Stomach (tissue), 9 donors: ENCODE results near the gene OTUD1. TPM values are rescaled to one million over a fixed set of nuclear protein-coding genes. Genes with fewer than 3 reads are reported as not detected.

Experiments used
- DNase-seq, 2 donors: peaks; one replicate each; pipeline versions ENCODE4 v3.0.0 to v3.0.0-alpha.2; 2013 to 2019
- H3K27ac ChIP-seq, 5 donors: fragments of 200-600 bp in 4 of 5; sonication (generic) in 4 of 5; one replicate each; pipeline ENCODE4 v1.5.1; 2013 to 2019; ENCODE audit warnings: mild to moderate bottlenecking in 1 of 5, moderate library complexity in 1 of 5
- H3K27me3 ChIP-seq, 3 donors: fragments of 200-600 bp; sonication (generic); one replicate each; pipeline ENCODE4 v1.5.1; 2017 to 2019; ENCODE audit warnings: mixed run types in 1 of 3
- H3K36me3 ChIP-seq, 4 donors: fragments of 200-600 bp; sonication (generic); 1 replicate in 3 of 4; 2 replicates in 1 of 4; pipeline ENCODE4 v1.5.1; 2016 to 2019
- H3K4me1 ChIP-seq, 4 donors: fragments of 200-600 bp; sonication (generic); one replicate each; pipeline ENCODE4 v1.5.1; 2016 to 2019
- H3K4me3 ChIP-seq, 4 donors: fragments of 200-600 bp; sonication (generic) in 3 of 4; one replicate each; pipeline ENCODE4 v1.5.1; 2016 to 2019; ENCODE audit warnings: mild to moderate bottlenecking in 1 of 4
- H3K9me3 ChIP-seq, 4 donors: fragments of 200-600 bp; sonication (generic); one replicate each; pipeline ENCODE4 v1.5.1; 2016 to 2019
- EP300 ChIP-seq: sonication (generic); formaldehyde crosslinking; IDR thresholded peaks from one replicate; pipeline ENCODE4 v1.6.1; 2017; ENCODE audit warnings: antibody characterized with exemption
- POLR2A ChIP-seq, 4 donors: fragments of 450-650 bp; IDR thresholded peaks; one replicate each; pipeline ENCODE4 v1.6.1; 2016; ENCODE audit warnings: antibody characterized with exemption in 4 of 4, control low read depth in 2 of 4, mild to moderate bottlenecking in 1 of 4, moderate library complexity in 1 of 4
- POLR2AphosphoS5 ChIP-seq, 3 donors: sonication (generic); formaldehyde crosslinking; IDR thresholded peaks; one replicate each; pipeline ENCODE4 v1.6.1; 2016; ENCODE audit warnings: antibody characterized with exemption in 3 of 3
- WGBS, 5 donors: extraction: QIAGEN DNeasy Blood & Tissue Kit in 3 of 5; methylation state at CpG; one replicate each; pipeline versions ENCODE4 v1.1.5 to v1.1.7; 2013 to 2018; 5-methylcytosine and 5-hydroxymethylcytosine counted together
- intact Hi-C: fragments of 100-400 bp; cut with DNase I; formaldehyde crosslinking; loops from one replicate; pipeline ENCODE4 v1.15.1; 2023; ENCODE audit warnings: low total_unique reads
- polyA plus RNA-seq, 3 donors: library from polyadenylated mRNA; stranded (reverse); fragments of 200-250 nt; gene quantifications; one replicate each; pipeline ENCODE4 v1.2.3, GENCODE V29; 2013
- total RNA-seq, 5 donors: library from RNA; depleted of rRNA; stranded (reverse); fragments of >200 nt; gene quantifications; one replicate each; pipeline versions ENCODE4 v1.1.0 to v1.2.3, GENCODE V29; 2014 to 2016
- TF ChIP-seq, protein P1 (sequence below), 7 experiments: fragments of 450-650 bp in 4 of 7; fragments of 200-600 bp in 3 of 7; sonication (generic) in 3 of 7; IDR thresholded peaks; one replicate each; pipeline ENCODE4 v1.5.1; 2016 to 2019; ENCODE audit warnings: antibody characterized with exemption in 7 of 7, control low read depth in 2 of 7, mild to moderate bottlenecking in 1 of 7
- donor health status: healthy with polysubstance abuse.
- donor health status: Bipolar disorder and iron deficiency.
- donor health status: healthy.

OTUD1 gene
- total and polyA plus RNA-seq, 8 donors = 5.0 to 36.9 (median 14.9) TPM

DNA sequence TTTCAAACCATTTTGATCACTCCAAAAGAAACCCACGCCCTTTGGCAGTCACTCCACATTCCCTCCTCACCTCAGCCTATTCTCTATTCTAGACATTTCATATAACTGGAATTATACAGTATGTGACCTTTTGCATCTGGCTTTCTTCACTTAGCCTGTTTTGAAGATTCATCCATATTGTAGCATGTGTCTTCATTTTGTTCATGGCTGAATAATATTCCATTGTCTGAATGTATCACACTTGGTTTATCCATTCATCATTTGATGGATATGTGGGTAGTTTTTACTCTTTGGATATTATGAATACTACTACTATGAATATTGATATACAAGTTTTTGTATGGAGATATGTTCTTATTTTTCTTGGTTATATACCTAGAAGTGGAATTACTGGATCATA is 3.5 kb upstream of the OTUD1 start:
- H3K4me3 ChIP-seq = no peak overlapping the region
- TF ChIP-seq POLR2A (IDR thresholded peaks at IDR 0.05) = no peak
- TF ChIP-seq, protein P1, sequence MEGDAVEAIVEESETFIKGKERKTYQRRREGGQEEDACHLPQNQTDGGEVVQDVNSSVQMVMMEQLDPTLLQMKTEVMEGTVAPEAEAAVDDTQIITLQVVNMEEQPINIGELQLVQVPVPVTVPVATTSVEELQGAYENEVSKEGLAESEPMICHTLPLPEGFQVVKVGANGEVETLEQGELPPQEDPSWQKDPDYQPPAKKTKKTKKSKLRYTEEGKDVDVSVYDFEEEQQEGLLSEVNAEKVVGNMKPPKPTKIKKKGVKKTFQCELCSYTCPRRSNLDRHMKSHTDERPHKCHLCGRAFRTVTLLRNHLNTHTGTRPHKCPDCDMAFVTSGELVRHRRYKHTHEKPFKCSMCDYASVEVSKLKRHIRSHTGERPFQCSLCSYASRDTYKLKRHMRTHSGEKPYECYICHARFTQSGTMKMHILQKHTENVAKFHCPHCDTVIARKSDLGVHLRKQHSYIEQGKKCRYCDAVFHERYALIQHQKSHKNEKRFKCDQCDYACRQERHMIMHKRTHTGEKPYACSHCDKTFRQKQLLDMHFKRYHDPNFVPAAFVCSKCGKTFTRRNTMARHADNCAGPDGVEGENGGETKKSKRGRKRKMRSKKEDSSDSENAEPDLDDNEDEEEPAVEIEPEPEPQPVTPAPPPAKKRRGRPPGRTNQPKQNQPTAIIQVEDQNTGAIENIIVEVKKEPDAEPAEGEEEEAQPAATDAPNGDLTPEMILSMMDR (IDR thresholded peaks at IDR 0.05) = no peak
- no peak for TF ChIP-seq EP300
- TF ChIP-seq POLR2AphosphoS5 (IDR thresholded peaks at IDR 0.05) = no peak
- no peaks in the 10 kb centered on the region for H3K9me3 ChIP-seq
- peaks cover 4 to 14% (median 5%) of the 10 kb centered on the region in 4 donors for H3K4me1 ChIP-seq
- H3K27me3 ChIP-seq = no peaks in the 10 kb centered on the region
- DNase-seq = no peak
- no peak overlapping the region for H3K27ac ChIP-seq
- H3K36me3 ChIP-seq = no peaks in the 10 kb centered on the region
- intact Hi-C loops = no loop called here
- 96 to 100% (median 97%) methylated on average over 1 of the region's 1 CpG for WGBS, 5 donors

DNA sequence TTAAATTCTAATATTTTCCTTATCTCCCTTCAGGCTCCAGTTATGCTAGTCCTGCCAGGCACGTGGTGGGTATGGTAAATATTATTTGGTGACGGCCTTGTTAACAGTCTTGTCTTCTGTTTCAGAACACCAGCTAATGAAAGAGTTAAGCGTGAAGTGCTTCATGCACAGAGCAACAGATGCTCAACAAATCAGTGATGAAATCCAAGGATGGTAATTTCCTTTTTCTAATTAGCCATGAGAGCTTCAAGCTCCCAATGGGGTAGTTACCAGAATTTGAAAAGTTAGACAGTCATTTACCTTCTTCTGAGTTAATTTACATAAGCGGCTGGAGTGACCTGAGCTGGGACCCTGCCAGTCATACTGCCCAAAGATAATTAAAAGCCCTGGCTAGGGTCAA is 1.9 kb upstream of the OTUD1 start:
- TF ChIP-seq POLR2A (IDR thresholded peaks at IDR 0.05) (no peak), POLR2AphosphoS5 (IDR thresholded peaks at IDR 0.05) (no peak), EP300 (no peak)
- TF ChIP-seq, protein P1 (IDR thresholded peaks at IDR 0.05) = no peak
- DNase-seq = peak in 1 of 2 donors; percentile 17
- Histone ChIP-seq H3K36me3 (no peaks in the 10 kb centered on the region), H3K9me3 (no peaks in the 10 kb centered on the region), H3K4me3 (no peak overlapping the region), H3K4me1 (peaks cover 10 to 30% (median 20%) of the 10 kb centered on the region in 4 donors), H3K27me3 (no peaks in the 10 kb centered on the region), H3K27ac (peak overlapping the region in 3 of 5 donors; percentile 97 to 99 (median 98))
- WGBS, 5 donors = 33 to 61% (median 51%) methylated on average over 4 of the region's 4 CpGs
- intact Hi-C loops = no loop called here

DNA sequence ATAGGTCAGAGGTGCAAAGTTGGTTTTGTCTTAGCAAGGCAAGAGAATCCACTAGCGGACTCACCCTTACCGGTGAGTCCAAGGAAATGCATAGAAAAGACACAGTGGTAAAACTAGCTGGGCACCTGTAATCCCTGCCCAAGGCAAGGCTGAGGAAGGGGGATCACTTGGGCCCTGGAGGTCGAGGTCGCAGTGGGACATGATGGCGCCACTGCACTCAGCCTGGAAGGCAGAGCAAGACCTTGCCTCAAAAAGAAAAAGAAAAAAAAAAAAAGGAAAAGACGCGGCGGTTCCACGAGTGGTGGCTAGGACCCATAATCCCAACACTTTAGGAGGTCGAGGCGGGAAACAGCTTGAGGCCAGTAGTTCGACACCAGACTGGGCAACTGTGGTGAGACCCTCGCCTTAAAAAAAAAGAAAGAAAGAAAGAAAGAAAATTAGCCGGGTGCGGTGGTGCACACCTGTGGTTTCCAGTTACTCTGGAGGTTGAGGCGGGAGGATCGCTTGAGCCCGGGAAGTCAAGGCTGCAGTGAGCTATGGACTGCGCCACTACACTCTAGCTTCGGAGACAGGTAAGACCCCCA is 820 bp upstream of the OTUD1 start:
- peaks cover 20 to 41% (median 29%) of the 10 kb centered on the region in 4 donors for H3K4me1 ChIP-seq
- intact Hi-C loops = no loop called here
- H3K27ac ChIP-seq = peak overlapping the region; percentile 91 to 99 (median 97)
- H3K36me3 ChIP-seq = peaks cover 0 to 1% (median under 1%) of the 10 kb centered on the region in 4 donors
- H3K9me3 ChIP-seq = no peaks in the 10 kb centered on the region
- TF ChIP-seq POLR2A (IDR thresholded peaks at IDR 0.05) = no peak
- peak in 1 of 2 donors; percentile 13 for DNase-seq
- no peaks in the 10 kb centered on the region for H3K27me3 ChIP-seq
- peak overlapping the region; percentile 74 to 95 (median 86) for H3K4me3 ChIP-seq
- WGBS, 5 donors = 93 to 95% (median 95%) methylated on average over 20 of the region's 20 CpGs

DNA sequence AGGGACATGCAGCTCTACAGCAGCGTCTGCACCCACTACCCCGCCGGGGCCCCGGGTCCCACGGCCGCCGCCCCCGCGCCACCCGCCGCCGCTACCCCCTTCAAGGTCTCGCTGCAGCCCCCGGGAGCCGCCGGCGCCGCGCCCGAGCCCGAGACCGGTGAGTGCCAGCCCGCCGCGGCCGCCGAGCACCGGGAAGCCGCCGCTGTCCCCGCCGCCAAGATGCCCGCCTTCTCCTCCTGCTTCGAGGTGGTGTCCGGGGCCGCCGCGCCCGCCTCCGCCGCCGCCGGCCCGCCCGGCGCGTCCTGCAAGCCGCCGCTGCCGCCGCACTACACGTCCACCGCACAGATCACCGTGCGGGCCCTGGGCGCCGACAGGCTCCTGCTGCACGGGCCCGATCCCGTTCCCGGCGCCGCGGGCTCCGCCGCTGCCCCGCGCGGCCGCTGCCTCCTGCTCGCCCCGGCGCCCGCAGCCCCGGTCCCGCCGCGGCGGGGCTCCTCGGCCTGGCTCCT is 631 bp downstream of the OTUD1 start:
- peak overlapping the region; percentile 74 to 95 (median 86) for H3K4me3 ChIP-seq
- H3K36me3 ChIP-seq = peaks cover 0 to 14% (median 8%) of the 10 kb centered on the region in 4 donors
- H3K4me1 ChIP-seq = peaks cover 20 to 53% (median 33%) of the 10 kb centered on the region in 4 donors
- peak in 1 of 2 donors; percentile 31 for DNase-seq
- no peaks in the 10 kb centered on the region for H3K9me3 ChIP-seq
- 0 to 2% (median 1%) methylated on average over 2 to 79 of the region's 80 CpGs for whole genome bisulfite sequencing, 5 donors
- H3K27ac ChIP-seq = peak overlapping the region; percentile 94 to 100 (median 98)
- intact Hi-C loops = no loop called here
- no peak for TF ChIP-seq POLR2AphosphoS5 (IDR thresholded peaks at IDR 0.05)
- TF ChIP-seq, protein P1 (IDR thresholded peaks at IDR 0.05) = no peak
- TF ChIP-seq EP300 = no peak
- no peak for TF ChIP-seq POLR2A (IDR thresholded peaks at IDR 0.05)
- no peaks in the 10 kb centered on the region for H3K27me3 ChIP-seq
